Mucosa of rectum (tissue), 2 donors: ENCODE data around the gene ASMTL.
"Not testable (repeated sequence)": the region's sequence is repeated elsewhere in the genome, so short reads cannot be mapped to it uniquely, and the experiment has no call there.

Experiments
- H3K27ac ChIP-seq, 2 donors: one replicate each; pipeline ENCODE4 v1.7.0; 2013; ENCODE audit warnings: inconsistent platforms in 2 of 2, low read depth in 2 of 2, low read length in 2 of 2
- H3K27me3 ChIP-seq, 2 donors: one replicate each; pipeline ENCODE4 v1.7.0; 2013; ENCODE audit warnings: low read length in 2 of 2; ENCODE audit not compliant: control insufficient read depth in 2 of 2, insufficient read depth in 2 of 2
- H3K36me3 ChIP-seq, 2 donors: one replicate each; pipeline ENCODE4 v1.7.0; 2013; ENCODE audit warnings: low read length in 2 of 2; ENCODE audit not compliant: control insufficient read depth in 2 of 2, insufficient read depth in 2 of 2
- H3K4me1 ChIP-seq, 2 donors: one replicate each; pipeline ENCODE4 v1.7.0; 2013; ENCODE audit warnings: low read length in 2 of 2, mild to moderate bottlenecking in 1 of 2; ENCODE audit not compliant: control insufficient read depth in 2 of 2, insufficient read depth in 2 of 2
- H3K4me3 ChIP-seq, 2 donors: one replicate each; pipeline ENCODE4 v1.7.0; 2013; ENCODE audit warnings: low read length in 2 of 2
- H3K9ac ChIP-seq, 2 donors: one replicate each; pipeline ENCODE4 v1.7.0; 2013; ENCODE audit warnings: low read length in 2 of 2, low read depth in 1 of 2, mild to moderate bottlenecking in 1 of 2
- H3K9me3 ChIP-seq, 2 donors: one replicate each; pipeline ENCODE4 v1.7.0; 2013; ENCODE audit warnings: low read length in 2 of 2; ENCODE audit not compliant: control insufficient read depth in 2 of 2
- donor health status: healthy.
- donor health status: Normal muscosa, but diverticular disease.

ASMTL gene

GRCh38 chrX:1482530-1482928 is 29.8 kb upstream of the ASMTL start:
- not testable (repeated sequence) for H3K9me3 ChIP-seq, H3K4me3 ChIP-seq, H3K4me1 ChIP-seq, H3K36me3 ChIP-seq, H3K9ac ChIP-seq, H3K27me3 ChIP-seq
- peak overlapping the region in 1 of 2 donors; percentile 72 for H3K27ac ChIP-seq

- H3K9ac ChIP-seq: peak overlapping the region; percentile 5 to 32
- peak overlapping the region; percentile 67 to 72 for H3K27ac ChIP-seq
- no peaks in the 10 kb centered on the region for H3K27me3 ChIP-seq
- H3K36me3 ChIP-seq: no peaks in the 10 kb centered on the region
- H3K4me1 ChIP-seq: no peaks in the 10 kb centered on the region
- peak overlapping the region; percentile 26 for H3K4me3 ChIP-seq
- H3K9me3 ChIP-seq: peaks cover 0 to 2% of the 10 kb centered on the region in 2 donors
These were observed 29.2 kb upstream of the ASMTL start for GRCh38 chrX:1481636-1482529.

GRCh38 chrX:1480082-1480785 is 27.5 kb upstream of the ASMTL start:
- H3K9ac ChIP-seq: no peak overlapping the region
- H3K36me3 ChIP-seq: no peaks in the 10 kb centered on the region
- no peaks in the 10 kb centered on the region for H3K27me3 ChIP-seq
- H3K27ac ChIP-seq: no peak overlapping the region
- no peak overlapping the region for H3K4me3 ChIP-seq
- no peaks in the 10 kb centered on the region for H3K4me1 ChIP-seq
- H3K9me3 ChIP-seq: no peaks in the 10 kb centered on the region

- no peak overlapping the region for H3K9ac ChIP-seq
- no peak overlapping the region for H3K27ac ChIP-seq
- no peaks in the 10 kb centered on the region for H3K9me3 ChIP-seq
- H3K27me3 ChIP-seq: no peaks in the 10 kb centered on the region
- no peak overlapping the region for H3K4me3 ChIP-seq
- no peaks in the 10 kb centered on the region for H3K36me3 ChIP-seq
- no peaks in the 10 kb centered on the region for H3K4me1 ChIP-seq
These were observed 25.2 kb upstream of the ASMTL start for GRCh38 chrX:1477801-1478458.

GRCh38 chrX:1477229-1477628 is 24.5 kb upstream of the ASMTL start:
- Histone ChIP-seq H3K36me3 (no peaks in the 10 kb centered on the region), H3K27ac (no peak overlapping the region), H3K27me3 (no peaks in the 10 kb centered on the region), H3K9ac (no peak overlapping the region), H3K4me1 (no peaks in the 10 kb centered on the region), H3K9me3 (no peaks in the 10 kb centered on the region), H3K4me3 (no peak overlapping the region)

- no peaks in the 10 kb centered on the region for H3K36me3 ChIP-seq
These were observed 24.0 kb upstream of the ASMTL start for GRCh38 chrX:1476682-1477081.

GRCh38 chrX:1475881-1476280 is 23.2 kb upstream of the ASMTL start:
- Histone ChIP-seq H3K36me3 (no peaks in the 10 kb centered on the region), H3K4me3 (no peak overlapping the region), H3K4me1 (no peaks in the 10 kb centered on the region)

More at GRCh38 chrX:1476682-1477081, 24.0 kb upstream of the ASMTL start:
- no peaks in the 10 kb centered on the region for H3K27me3 ChIP-seq
- H3K9me3 ChIP-seq: no peaks in the 10 kb centered on the region
- H3K4me1 ChIP-seq: no peaks in the 10 kb centered on the region
- H3K4me3 ChIP-seq: no peak overlapping the region
- no peak overlapping the region for H3K9ac ChIP-seq
- H3K27ac ChIP-seq: no peak overlapping the region

GRCh38 chrX:1475481-1475880 is 22.8 kb upstream of the ASMTL start:
- no peaks in the 10 kb centered on the region for H3K4me1 ChIP-seq
- no peaks in the 10 kb centered on the region for H3K9me3 ChIP-seq
- H3K27me3 ChIP-seq: no peaks in the 10 kb centered on the region
- no peak overlapping the region for H3K4me3 ChIP-seq
- no peak overlapping the region for H3K9ac ChIP-seq
- no peak overlapping the region for H3K27ac ChIP-seq
- H3K36me3 ChIP-seq: no peaks in the 10 kb centered on the region

More at GRCh38 chrX:1475881-1476280, 23.2 kb upstream of the ASMTL start:
- Histone ChIP-seq H3K9ac (no peak overlapping the region), H3K27ac (no peak overlapping the region), H3K27me3 (no peaks in the 10 kb centered on the region), H3K9me3 (no peaks in the 10 kb centered on the region)

- H3K4me1 ChIP-seq, H3K27me3 ChIP-seq, H3K9ac ChIP-seq, H3K4me3 ChIP-seq, H3K27ac ChIP-seq, H3K36me3 ChIP-seq, H3K9me3 ChIP-seq: not testable (repeated sequence)
These were observed 21.9 kb upstream of the ASMTL start for GRCh38 chrX:1474593-1474992.

GRCh38 chrX:1472975-1473374 is 20.3 kb upstream of the ASMTL start:
- no peak overlapping the region for H3K9ac ChIP-seq
- H3K27me3 ChIP-seq: no peaks in the 10 kb centered on the region
- H3K27ac ChIP-seq: no peak overlapping the region
- peaks cover 0 to 4% of the 10 kb centered on the region in 2 donors for H3K4me1 ChIP-seq
- H3K36me3 ChIP-seq: no peaks in the 10 kb centered on the region
- H3K4me3 ChIP-seq: no peak overlapping the region
- H3K9me3 ChIP-seq: no peaks in the 10 kb centered on the region
